ENCODE results near the gene LY6G5C. TPM values are rescaled to one million over a fixed set of nuclear protein-coding genes. Genes with fewer than 3 reads are reported as not detected.

LY6G5C gene
- total and polyA plus RNA-seq, 9 of the 15 experiments (the other 6 are each of a cell fraction or from before 2014, with no cell fraction given) = 0.10 to 0.67 (median 0.46) TPM; not detected in 4

GRCh38 chr6:31711233-31711632, 30.4 kb upstream of the LY6G5C start (continued):
- TF ChIP-seq ZBTB40 (IDR thresholded peaks at IDR 0.05) (no peak), ZBTB40 (CRISPR knock-in tag; IDR thresholded peaks at IDR 0.05) (0 out of 2 replicates have a peak, but pooled peaks have one; percentile 26), IRF1 (CRISPR knock-in tag; IDR thresholded peaks at IDR 0.05; ENCODE audit: borderline replicate concordance) (no peak), ZNF584 (CRISPR knock-in tag; IDR thresholded peaks at IDR 0.05; ENCODE audit: low read depth) (no peak), HSF4 (CRISPR knock-in tag; IDR thresholded peaks at IDR 0.05; ENCODE audit: borderline replicate concordance) (no peak), MTF1 (CRISPR knock-in tag; IDR thresholded peaks at IDR 0.05; ENCODE audit: borderline replicate concordance) (no peak), SPI1 (IDR thresholded peaks at IDR 0.05; ENCODE audit: borderline replicate concordance, low read depth, low read length) (peak; percentile 56; the same call in 1 of the 2 replicates), NFATC3 (IDR thresholded peaks at IDR 0.05) (no peak), EP300 (IDR thresholded peaks at IDR 0.05; ENCODE audit: low read length) (peak; percentile 7; the same call in 1 of the 2 replicates), ZNF445 (CRISPR knock-in tag; IDR thresholded peaks at IDR 0.05; ENCODE audit: low read depth) (no peak), DPF2 (IDR thresholded peaks at IDR 0.05) (no peak), ZBTB7A (IDR thresholded peaks at IDR 0.05; ENCODE audit: borderline replicate concordance, control insufficient read depth, low read depth, low read length) (0 out of 2 replicates have a peak, but pooled peaks have one; percentile 26), ZNF764 (CRISPR knock-in tag; IDR thresholded peaks at IDR 0.05; ENCODE audit: low read depth) (no peak), DMBX1 (CRISPR knock-in tag; IDR thresholded peaks at IDR 0.05; ENCODE audit: borderline replicate concordance) (no peak), SOX6 (IDR thresholded peaks at IDR 0.05) (no peak), NFXL1 (CRISPR knock-in tag; IDR thresholded peaks at IDR 0.05) (no peak), XRCC4 (IDR thresholded peaks at IDR 0.05; ENCODE audit: extremely low read depth, insufficient read depth, insufficient read length) (no peak), HIVEP1 (CRISPR knock-in tag; IDR thresholded peaks at IDR 0.05) (no peak), PCBP1 (IDR thresholded peaks at IDR 0.05; ENCODE audit: low read depth, low read length, poor library complexity, severe bottlenecking) (no peak), JUNB (CRISPR knock-in tag; conservative IDR thresholded peaks at IDR 0.05) (no peak), NONO (IDR thresholded peaks at IDR 0.05; ENCODE audit: low read depth in 2 of 2, low read length in 1 of 2) (no peak)
